Erythroblast (primary cell): Measurements from ENCODE around the gene ZNF594.

Experiments used
- GATA1 ChIP-seq: IDR thresholded peaks from 2 replicates; pipeline ENCODE4 v1.6.1; 2011; ENCODE audit warnings: low read depth, mild to moderate bottlenecking, control low read depth, low read length, moderate library complexity
- POLR2A ChIP-seq: IDR thresholded peaks from 2 replicates; pipeline ENCODE4 v1.6.1; 2011; ENCODE audit warnings: mild to moderate bottlenecking, low read length

- TF ChIP-seq POLR2A = no peak
- no peak for TF ChIP-seq GATA1
Observed at GRCh38 chr17:5200360-5200759, 8.7 kb upstream of the ZNF594 start.
